Panc1 (cell line): ENCODE measurements around the gene CTXN1. TPM values are rescaled to one million over a fixed set of nuclear protein-coding genes. Genes with fewer than 3 reads are reported as not detected.

Experiments used
- ATAC-seq: fragments of 200-7000 bp; cut with Tn5 transposase; 2 replicates; pipeline ENCODE4 v1.9.1; 2020; ENCODE audit warnings: mild to moderate bottlenecking, moderate library complexity
- BruUV-seq: library from RNA; stranded (reverse); fragments of 400-500 nt; replicated peaks from 2 replicates; lab custom pipeline; 2021; lab: Mats Ljungman, UMichigan
- CTCF ChIA-PET: fragments of 300-600 bp; sonication (Branson Sonifier 250); formaldehyde crosslinking; loops from one replicate; lab custom pipeline; 2022; ENCODE audit warnings: antibody characterized with exemption; lab: Charles Lee
- POLR2A ChIA-PET: fragments of 300-600 bp; sonication (Branson Sonifier 250); formaldehyde crosslinking; loops from one replicate; lab custom pipeline; 2022; ENCODE audit warnings: antibody characterized with exemption; lab: Charles Lee
- DNase-seq: peaks from one replicate; pipeline ENCODE4 v3.0.0-alpha.2; 2010; ENCODE audit warnings: low read depth, low spot score
- H3K27ac ChIP-seq: 2 replicates; pipeline ENCODE4 v1.5.1; 2011; ENCODE audit warnings: mild to moderate bottlenecking, low read length, inconsistent platforms
- H3K27me3 ChIP-seq: fragments of 200-500 bp; sonication (Bioruptor generic); 2 replicates; pipeline ENCODE4 v1.6.0; 2014; ENCODE audit warnings: low read length, inconsistent platforms; ENCODE audit not compliant: control insufficient read depth, insufficient read depth
- H3K36me3 ChIP-seq: fragments of 200-500 bp; sonication (Bioruptor generic); 2 replicates; pipeline ENCODE4 v1.5.1; 2014; ENCODE audit warnings: inconsistent platforms, mild to moderate bottlenecking, low read length, moderate library complexity; ENCODE audit not compliant: control insufficient read depth, insufficient read depth
- H3K4me1 ChIP-seq: 2 replicates; pipeline ENCODE4 v1.5.1; 2011; ENCODE audit warnings: inconsistent platforms, mild to moderate bottlenecking, low read length, moderate library complexity; ENCODE audit not compliant: control insufficient read depth, insufficient read depth
- H3K4me3 ChIP-seq, 2 experiments: 2 replicates each; pipeline ENCODE4 v1.5.1; 2011 to 2012; ENCODE audit warnings: low read depth in 2 of 2, low read length in 2 of 2, mild to moderate bottlenecking in 2 of 2, inconsistent platforms in 1 of 2, moderate library complexity in 1 of 2
- H3K9me3 ChIP-seq: fragments of 200-500 bp; sonication (Bioruptor generic); 2 replicates; pipeline ENCODE4 v1.5.1; 2014; ENCODE audit warnings: low read depth, mild to moderate bottlenecking, inconsistent platforms, low read length, moderate library complexity; ENCODE audit not compliant: control insufficient read depth, insufficient read depth
- POLR2AphosphoS5 ChIP-seq: IDR thresholded peaks from 2 replicates; pipeline ENCODE4 v1.6.1; 2012; ENCODE audit warnings: mild to moderate bottlenecking, low read depth, low read length, moderate library complexity
- SIN3A ChIP-seq: IDR thresholded peaks from 2 replicates; pipeline ENCODE4 v1.6.1; 2012; ENCODE audit warnings: low read depth, mild to moderate bottlenecking, low read length, moderate library complexity, borderline replicate concordance; ENCODE audit not compliant: insufficient read depth
- TCF7L2 ChIP-seq: IDR thresholded peaks from 2 replicates; pipeline ENCODE4 v1.6.1; 2011; ENCODE audit warnings: mild to moderate bottlenecking, low read depth, low read length, inconsistent platforms
- in situ Hi-C: cut with HindIII; loops from 2 replicates; pipeline ENCODE4 v1.10.0; 2016; ENCODE audit warnings: low sequenced_read_pairs, low pct_unique_long_range_greater_than_20kb
- intact Hi-C: fragments of 100-400 bp; cut with micrococcal nuclease; formaldehyde crosslinking; loops from one replicate; pipeline ENCODE4 v1.10.0; 2022; ENCODE audit not compliant: unreplicated experiment
- total RNA-seq: library from RNA; stranded (reverse); gene quantifications from one replicate; pipeline ENCODE4 v1.2.1, GENCODE V29; 2021; ENCODE audit not compliant: unreplicated experiment
- TF ChIP-seq, protein P1 (sequence below): fragments of 450-650 bp; IDR thresholded peaks from 2 replicates; pipeline ENCODE4 v1.5.1; 2017; ENCODE audit warnings: mild to moderate bottlenecking
- TF ChIP-seq, protein P2 (sequence below), 2 experiments: IDR thresholded peaks; 2 replicates each; pipeline ENCODE4 v1.6.1; 2011 to 2012; ENCODE audit warnings: low read depth in 2 of 2, control low read depth in 1 of 2, low read length in 1 of 2, mild to moderate bottlenecking in 1 of 2, moderate library complexity in 1 of 2; ENCODE audit not compliant: insufficient read depth in 1 of 2

The CTXN1 gene
- total RNA-seq, 1 experiment from 2014 or later: 89.4 TPM

GRCh38 chr19:7965259-7965841 lies 39.4 kb upstream of the CTXN1 start:
- intact Hi-C loops: no loop called here
- H3K9me3 ChIP-seq: no peaks in the 10 kb centered on the region
- no peak for ATAC-seq
- in situ Hi-C loops: no loop called here
- ChIA-PET POLR2A (no interaction called here), CTCF (no interaction called here)
- no peak overlapping the region for H3K4me3 ChIP-seq
- H3K27me3 ChIP-seq: no peaks in the 10 kb centered on the region
- no peak for DNase-seq
- peaks cover 3% of the 10 kb centered on the region; the same call in 1 of the 2 replicates for H3K36me3 ChIP-seq
- TF ChIP-seq TCF7L2 (no peak), SIN3A (no peak), POLR2AphosphoS5 (no peak)
- TF ChIP-seq, protein P1, sequence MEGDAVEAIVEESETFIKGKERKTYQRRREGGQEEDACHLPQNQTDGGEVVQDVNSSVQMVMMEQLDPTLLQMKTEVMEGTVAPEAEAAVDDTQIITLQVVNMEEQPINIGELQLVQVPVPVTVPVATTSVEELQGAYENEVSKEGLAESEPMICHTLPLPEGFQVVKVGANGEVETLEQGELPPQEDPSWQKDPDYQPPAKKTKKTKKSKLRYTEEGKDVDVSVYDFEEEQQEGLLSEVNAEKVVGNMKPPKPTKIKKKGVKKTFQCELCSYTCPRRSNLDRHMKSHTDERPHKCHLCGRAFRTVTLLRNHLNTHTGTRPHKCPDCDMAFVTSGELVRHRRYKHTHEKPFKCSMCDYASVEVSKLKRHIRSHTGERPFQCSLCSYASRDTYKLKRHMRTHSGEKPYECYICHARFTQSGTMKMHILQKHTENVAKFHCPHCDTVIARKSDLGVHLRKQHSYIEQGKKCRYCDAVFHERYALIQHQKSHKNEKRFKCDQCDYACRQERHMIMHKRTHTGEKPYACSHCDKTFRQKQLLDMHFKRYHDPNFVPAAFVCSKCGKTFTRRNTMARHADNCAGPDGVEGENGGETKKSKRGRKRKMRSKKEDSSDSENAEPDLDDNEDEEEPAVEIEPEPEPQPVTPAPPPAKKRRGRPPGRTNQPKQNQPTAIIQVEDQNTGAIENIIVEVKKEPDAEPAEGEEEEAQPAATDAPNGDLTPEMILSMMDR: no peak
- TF ChIP-seq, protein P2, sequence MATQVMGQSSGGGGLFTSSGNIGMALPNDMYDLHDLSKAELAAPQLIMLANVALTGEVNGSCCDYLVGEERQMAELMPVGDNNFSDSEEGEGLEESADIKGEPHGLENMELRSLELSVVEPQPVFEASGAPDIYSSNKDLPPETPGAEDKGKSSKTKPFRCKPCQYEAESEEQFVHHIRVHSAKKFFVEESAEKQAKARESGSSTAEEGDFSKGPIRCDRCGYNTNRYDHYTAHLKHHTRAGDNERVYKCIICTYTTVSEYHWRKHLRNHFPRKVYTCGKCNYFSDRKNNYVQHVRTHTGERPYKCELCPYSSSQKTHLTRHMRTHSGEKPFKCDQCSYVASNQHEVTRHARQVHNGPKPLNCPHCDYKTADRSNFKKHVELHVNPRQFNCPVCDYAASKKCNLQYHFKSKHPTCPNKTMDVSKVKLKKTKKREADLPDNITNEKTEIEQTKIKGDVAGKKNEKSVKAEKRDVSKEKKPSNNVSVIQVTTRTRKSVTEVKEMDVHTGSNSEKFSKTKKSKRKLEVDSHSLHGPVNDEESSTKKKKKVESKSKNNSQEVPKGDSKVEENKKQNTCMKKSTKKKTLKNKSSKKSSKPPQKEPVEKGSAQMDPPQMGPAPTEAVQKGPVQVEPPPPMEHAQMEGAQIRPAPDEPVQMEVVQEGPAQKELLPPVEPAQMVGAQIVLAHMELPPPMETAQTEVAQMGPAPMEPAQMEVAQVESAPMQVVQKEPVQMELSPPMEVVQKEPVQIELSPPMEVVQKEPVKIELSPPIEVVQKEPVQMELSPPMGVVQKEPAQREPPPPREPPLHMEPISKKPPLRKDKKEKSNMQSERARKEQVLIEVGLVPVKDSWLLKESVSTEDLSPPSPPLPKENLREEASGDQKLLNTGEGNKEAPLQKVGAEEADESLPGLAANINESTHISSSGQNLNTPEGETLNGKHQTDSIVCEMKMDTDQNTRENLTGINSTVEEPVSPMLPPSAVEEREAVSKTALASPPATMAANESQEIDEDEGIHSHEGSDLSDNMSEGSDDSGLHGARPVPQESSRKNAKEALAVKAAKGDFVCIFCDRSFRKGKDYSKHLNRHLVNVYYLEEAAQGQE (IDR thresholded peaks at IDR 0.05; ENCODE audit: insufficient read depth in 1 of 2, low read depth in 2 of 2, low read length in 1 of 2): no peak
- BruUV-seq: no TSS peak
- no peaks in the 10 kb centered on the region for H3K4me1 ChIP-seq
- no peak overlapping the region for H3K27ac ChIP-seq

DNA sequence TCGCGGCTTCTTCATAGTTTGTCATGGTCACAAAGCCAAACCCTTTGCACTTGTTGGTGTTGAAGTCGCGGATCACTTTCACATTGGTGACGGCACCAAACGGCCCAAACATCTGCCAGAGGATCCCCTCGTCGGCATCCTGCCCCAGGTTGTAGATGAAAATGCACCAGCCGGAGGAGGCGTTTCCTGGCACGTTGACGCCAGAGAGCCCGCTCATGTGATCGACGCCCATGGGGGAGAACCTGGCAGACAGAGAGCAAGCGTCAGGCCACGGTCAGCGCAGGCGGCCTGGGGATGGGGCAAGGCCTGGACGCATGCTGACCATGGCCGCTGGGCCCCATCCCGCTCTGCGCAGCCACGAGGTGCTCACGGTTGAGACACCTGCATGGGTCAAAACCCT lies 37.6 kb upstream of the CTXN1 start:
- H3K27ac ChIP-seq: no peak overlapping the region
- TF ChIP-seq, protein P1: no peak
- TF ChIP-seq POLR2AphosphoS5 (no peak), TCF7L2 (no peak), SIN3A (no peak)
- TF ChIP-seq, protein P2 (IDR thresholded peaks at IDR 0.05; ENCODE audit: insufficient read depth in 1 of 2, low read depth in 2 of 2, low read length in 1 of 2): no peak
- H3K4me1 ChIP-seq: no peaks in the 10 kb centered on the region
- BruUV-seq: no TSS peak
- no peaks in the 10 kb centered on the region for H3K27me3 ChIP-seq
- H3K9me3 ChIP-seq: no peaks in the 10 kb centered on the region
- intact Hi-C loops: no loop called here
- in situ Hi-C loops: no loop called here
- H3K36me3 ChIP-seq: peaks cover 3% of the 10 kb centered on the region; the same call in 1 of the 2 replicates
- DNase-seq: no peak
- POLR2A ChIA-PET: no interaction called here
- CTCF ChIA-PET: no interaction called here
- no peak for ATAC-seq
- H3K4me3 ChIP-seq: no peak overlapping the region
